Karpas-422 (cell line): ENCODE data around the gene MX2. TPM values are rescaled to one million over a fixed set of nuclear protein-coding genes. Genes with fewer than 3 reads are reported as not detected.
"Not testable (repeated sequence)": the region's sequence is repeated elsewhere in the genome, so short reads cannot be mapped to it uniquely, and the experiment has no call there.

Source experiments
- DNase-seq: peaks from one replicate; pipeline ENCODE4 v3.0.0-alpha.2; 2015
- H2AFZ ChIP-seq: fragments of 200-600 bp; sonication (generic); 2 replicates; pipeline ENCODE4 v1.6.1; 2014; ENCODE audit warnings: antibody characterized with exemption, low read length, mixed read lengths
- H3K27ac ChIP-seq: fragments of 200-600 bp; sonication (generic); 2 replicates; pipeline ENCODE4 v1.5.1; 2014; ENCODE audit warnings: mild to moderate bottlenecking, low read length, moderate library complexity
- H3K27me3 ChIP-seq: fragments of 200-600 bp; sonication (generic); 2 replicates; pipeline ENCODE4 v1.6.1; 2014; ENCODE audit warnings: low read length, mixed read lengths
- H3K36me3 ChIP-seq: fragments of 200-600 bp; sonication (generic); 2 replicates; pipeline ENCODE4 v1.6.1; 2014; ENCODE audit warnings: low read length, mixed read lengths; ENCODE audit not compliant: insufficient read depth
- H3K4me1 ChIP-seq: fragments of 200-600 bp; sonication (generic); 2 replicates; pipeline ENCODE4 v1.6.1; 2014; ENCODE audit warnings: mild to moderate bottlenecking, low read length, mixed read lengths
- H3K4me2 ChIP-seq: fragments of 200-600 bp; sonication (generic); 2 replicates; pipeline ENCODE4 v1.6.1; 2014; ENCODE audit warnings: low read length, low read depth, mild to moderate bottlenecking; ENCODE audit not compliant: poor library complexity, severe bottlenecking
- H3K4me3 ChIP-seq: fragments of 200-600 bp; sonication (generic); 2 replicates; pipeline ENCODE4 v1.5.1; 2014; ENCODE audit warnings: mild to moderate bottlenecking, antibody characterized with exemption, low read length, mixed read lengths
- H3K79me2 ChIP-seq: fragments of 200-600 bp; sonication (generic); 2 replicates; pipeline ENCODE4 v1.6.1; 2014; ENCODE audit warnings: mild to moderate bottlenecking, low read length, mixed read lengths
- H3K9ac ChIP-seq: fragments of 200-600 bp; sonication (generic); 2 replicates; pipeline ENCODE4 v1.6.0; 2014; ENCODE audit warnings: low read length
- H3K9me2 ChIP-seq: fragments of 200-600 bp; sonication (generic), shearing (Covaris generic); replicated peaks from 2 replicates; pipeline ENCODE4 v1.6.0; 2014; ENCODE audit warnings: mild to moderate bottlenecking, low read length, moderate library complexity; ENCODE audit not compliant: insufficient read depth
- H3K9me3 ChIP-seq: fragments of 300-700, 200-600 bp; sonication (generic); 2 replicates; pipeline ENCODE4 v1.6.1; 2014; ENCODE audit warnings: low read length, mixed read lengths
- H4K20me1 ChIP-seq: fragments of 200-600 bp; sonication (generic); 2 replicates; pipeline ENCODE4 v1.6.1; 2014; ENCODE audit warnings: mild to moderate bottlenecking, antibody characterized with exemption, low read length, low read depth; ENCODE audit not compliant: insufficient read depth
- total RNA-seq: library from RNA; depleted of rRNA; stranded (reverse); fragments of >200 nt; shearing (Covaris generic); gene quantifications from 2 replicates; pipeline ENCODE4 v1.2.3, GENCODE V29; 2014; ENCODE audit warnings: low replicate concordance

The MX2 gene
- total RNA-seq, 1 experiment from 2014 or later, result 27.8 TPM

DNA sequence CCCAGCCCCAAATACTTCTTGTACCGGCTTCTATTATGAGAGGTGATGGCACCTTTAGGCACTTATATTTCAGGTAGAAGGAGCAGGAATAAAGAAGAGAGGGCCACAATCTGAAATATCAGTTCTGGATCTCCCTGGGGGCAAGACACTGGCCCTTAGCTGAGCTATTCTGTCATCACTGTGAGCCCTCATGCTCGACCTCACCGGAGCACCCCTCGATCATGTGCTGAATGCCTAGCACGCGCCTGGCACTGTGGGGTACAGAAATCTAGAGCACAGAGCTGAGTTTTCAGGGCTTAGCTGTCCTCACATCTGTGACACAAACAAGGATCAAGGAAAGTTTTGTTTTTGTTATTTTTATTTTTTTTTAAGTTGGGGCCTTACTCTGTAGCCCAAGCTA lies 56.6 kb downstream of the MX2 start:
- Histone ChIP-seq H3K27ac (no peak overlapping the region), H3K36me3 (no peaks in the 10 kb centered on the region), H3K27me3 (no peaks in the 10 kb centered on the region), H4K20me1 (no peaks in the 10 kb centered on the region), H3K4me2 (no peak overlapping the region), H3K9ac (no peak overlapping the region), H3K4me3 (no peak overlapping the region), H2AFZ (no peak overlapping the region), H3K9me2 (no peaks in the 10 kb centered on the region), H3K4me1 (peaks cover 13% of the 10 kb centered on the region), H3K79me2 (no peaks in the 10 kb centered on the region), H3K9me3 (no peaks in the 10 kb centered on the region)
- DNase-seq, result no peak

GRCh38 chr21:41418956-41419680 lies 57.3 kb downstream of the MX2 start:
- no peaks in the 10 kb centered on the region for H4K20me1 ChIP-seq
- no peak overlapping the region for H3K4me3 ChIP-seq
- peaks cover 19% of the 10 kb centered on the region for H3K4me1 ChIP-seq
- no peaks in the 10 kb centered on the region for H3K27me3 ChIP-seq
- H3K27ac ChIP-seq, result no peak overlapping the region
- H3K36me3 ChIP-seq, result no peaks in the 10 kb centered on the region
- H3K4me2 ChIP-seq, result no peak overlapping the region
- H3K9ac ChIP-seq, result no peak overlapping the region
- H3K79me2 ChIP-seq, result no peaks in the 10 kb centered on the region
- no peak overlapping the region for H2AFZ ChIP-seq
- DNase-seq, result no peak
- no peaks in the 10 kb centered on the region for H3K9me3 ChIP-seq
- H3K9me2 ChIP-seq, result no peaks in the 10 kb centered on the region

DNA sequence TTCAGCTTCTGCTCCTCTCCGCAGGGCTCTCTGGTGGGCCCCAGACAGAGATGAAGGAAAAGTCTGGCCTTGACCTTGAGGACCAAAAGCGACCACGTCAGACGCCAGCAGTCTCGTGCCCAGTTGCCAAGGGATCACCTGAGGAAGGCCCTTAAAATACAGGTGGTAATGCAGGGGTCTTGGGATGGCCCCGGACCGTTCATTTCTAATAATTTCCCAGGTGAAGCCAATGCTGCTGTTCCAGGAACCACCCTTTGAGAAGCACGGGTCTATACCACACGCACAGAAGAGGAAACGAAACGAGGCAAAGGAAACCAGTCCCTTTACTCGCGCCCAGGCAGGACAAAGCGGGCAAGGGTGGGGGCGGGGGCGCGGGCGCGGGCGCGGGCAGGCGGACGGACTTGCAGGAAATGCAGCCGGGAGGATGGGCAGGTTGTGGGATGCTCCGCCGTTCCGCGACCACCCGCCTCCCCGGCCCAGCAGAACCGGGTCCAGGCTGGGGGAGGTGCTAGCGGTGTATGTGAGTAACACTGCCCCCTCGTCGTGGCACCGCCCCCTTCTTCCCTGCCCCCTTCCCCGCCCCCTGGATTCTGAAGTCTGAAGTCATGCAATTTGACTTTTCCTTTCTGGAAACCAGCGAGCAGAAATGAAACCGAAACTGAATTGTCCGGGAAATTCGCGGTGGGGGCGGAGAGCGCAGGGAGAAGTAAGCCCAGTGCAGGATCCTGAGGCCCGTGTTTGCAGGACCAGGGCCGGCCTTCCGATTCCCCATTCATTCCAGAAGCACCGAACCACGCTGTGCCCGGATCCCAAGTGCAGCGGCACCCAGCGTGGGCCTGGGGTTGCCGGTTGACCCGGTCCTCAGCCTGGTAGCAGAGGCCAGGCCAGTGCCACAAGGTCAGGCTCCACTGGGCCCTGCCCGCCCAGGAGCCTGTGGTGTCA lies 58.4 kb downstream of the MX2 start:
- Histone ChIP-seq H3K4me2 (peak overlapping the region; percentile 99), H4K20me1 (no peaks in the 10 kb centered on the region), H3K9me2 (no peaks in the 10 kb centered on the region), H3K9me3 (no peaks in the 10 kb centered on the region), H3K9ac (peak overlapping the region; percentile 90), H3K4me3 (peak overlapping the region; percentile 96), H3K4me1 (peaks cover 19% of the 10 kb centered on the region), H3K27me3 (no peaks in the 10 kb centered on the region), H3K27ac (no peak overlapping the region), H2AFZ (peak overlapping the region; percentile 92), H3K79me2 (no peaks in the 10 kb centered on the region), H3K36me3 (no peaks in the 10 kb centered on the region)
- DNase-seq, result peak; percentile 83

DNA sequence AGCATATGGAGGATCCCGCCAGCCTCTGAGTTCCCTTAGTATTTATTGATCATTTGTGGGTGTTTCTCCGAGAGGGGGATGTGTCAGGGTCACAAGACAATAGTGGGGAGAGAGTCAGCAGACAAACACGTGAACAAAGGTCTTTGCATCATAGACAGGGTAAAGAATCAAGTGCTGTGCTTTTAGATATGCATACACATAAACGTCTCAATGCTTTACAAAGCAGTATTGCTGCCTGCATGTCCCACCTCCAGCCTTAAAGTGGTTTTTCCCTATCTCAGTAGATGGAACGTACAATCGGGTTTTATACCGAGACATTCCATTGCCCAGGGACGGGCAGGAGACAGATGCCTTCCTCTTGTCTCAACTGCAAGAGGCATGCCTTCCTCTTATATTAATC lies 59.2 kb downstream of the MX2 start:
- Histone ChIP-seq H3K4me1 (peaks cover 24% of the 10 kb centered on the region), H3K4me3 (peak overlapping the region; percentile 96; the same call in 1 of the 2 replicates), H3K9ac (peak overlapping the region; percentile 90), H3K4me2 (peak overlapping the region; percentile 99)
- H3K79me2 ChIP-seq, H3K9me3 ChIP-seq, H2AFZ ChIP-seq, H4K20me1 ChIP-seq, H3K36me3 ChIP-seq, H3K9me2 ChIP-seq, H3K27me3 ChIP-seq, H3K27ac ChIP-seq, DNase-seq: not testable (repeated sequence)

DNA sequence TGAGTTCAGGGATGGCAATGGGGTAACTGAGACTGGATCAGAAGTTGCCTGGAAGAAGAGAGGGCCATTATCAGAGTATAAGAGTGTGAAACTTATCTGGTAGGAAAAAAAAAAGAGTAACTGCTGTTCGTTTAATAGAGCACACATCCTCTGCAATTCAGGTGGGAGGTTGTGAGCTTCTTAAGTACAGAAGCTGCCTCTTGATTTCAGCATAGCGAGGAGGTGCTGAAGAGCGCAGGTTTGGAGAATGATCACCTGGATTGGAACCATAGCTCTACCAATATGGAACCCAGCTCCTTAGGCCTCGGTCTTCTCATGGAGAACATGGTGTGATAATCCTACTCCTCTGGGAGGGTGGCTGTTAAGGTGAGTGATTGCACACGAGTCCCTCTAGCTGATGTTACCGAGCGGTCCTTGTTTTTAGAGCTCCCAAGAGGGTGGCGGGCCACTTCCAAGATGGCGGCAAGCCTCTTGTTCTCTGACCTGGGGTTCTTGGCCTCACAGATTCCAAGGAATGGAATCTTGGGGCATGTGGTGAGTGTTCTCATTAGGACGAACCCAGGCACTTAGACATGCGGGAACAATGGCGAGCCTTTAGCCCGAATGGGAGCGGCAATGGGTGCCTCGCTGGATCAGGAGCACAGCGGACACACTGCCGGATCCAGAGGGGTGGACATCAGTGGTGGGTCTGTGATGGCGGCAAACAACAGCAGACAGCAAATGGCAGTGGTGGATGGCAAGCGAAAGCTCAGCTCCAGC lies 60.9 kb downstream of the MX2 start:
- Histone ChIP-seq H4K20me1 (no peaks in the 10 kb centered on the region), H3K79me2 (peaks cover 8% of the 10 kb centered on the region; the same call in 1 of the 2 replicates), H3K9me2 (no peaks in the 10 kb centered on the region), H3K9ac (no peak overlapping the region), H2AFZ (no peak overlapping the region), H3K27me3 (no peaks in the 10 kb centered on the region), H3K36me3 (no peaks in the 10 kb centered on the region), H3K4me2 (no peak overlapping the region), H3K4me1 (peaks cover 35% of the 10 kb centered on the region), H3K4me3 (no peak overlapping the region), H3K27ac (no peak overlapping the region), H3K9me3 (no peaks in the 10 kb centered on the region)
- DNase-seq, result no peak

DNA sequence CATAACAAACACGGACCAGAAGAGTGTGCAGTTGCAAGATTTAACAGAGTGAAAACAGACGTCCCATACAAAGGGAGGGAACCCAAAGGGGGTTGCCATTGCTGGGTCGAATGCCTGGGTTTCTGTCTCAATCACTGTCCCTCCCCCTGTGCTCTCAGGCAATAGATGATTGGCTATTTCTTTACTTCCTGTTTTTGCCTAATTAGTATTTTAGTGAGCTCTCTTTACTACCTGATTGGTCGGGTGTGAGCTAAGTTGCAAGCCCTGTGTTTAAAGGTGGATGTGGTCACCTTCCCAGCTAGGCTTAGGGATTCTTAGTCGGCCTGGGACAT lies 61.4 kb downstream of the MX2 start:
- H3K4me2 ChIP-seq, H3K27me3 ChIP-seq, H3K79me2 ChIP-seq, H3K4me3 ChIP-seq, H3K36me3 ChIP-seq, H3K9me2 ChIP-seq, H4K20me1 ChIP-seq, H3K27ac ChIP-seq, H3K9ac ChIP-seq, H3K9me3 ChIP-seq: not testable (repeated sequence)
- Histone ChIP-seq H2AFZ (peak overlapping the region; percentile 67; the same call in 1 of the 2 replicates), H3K4me1 (peaks cover 35% of the 10 kb centered on the region)
- peak; percentile 59 for DNase-seq

DNA sequence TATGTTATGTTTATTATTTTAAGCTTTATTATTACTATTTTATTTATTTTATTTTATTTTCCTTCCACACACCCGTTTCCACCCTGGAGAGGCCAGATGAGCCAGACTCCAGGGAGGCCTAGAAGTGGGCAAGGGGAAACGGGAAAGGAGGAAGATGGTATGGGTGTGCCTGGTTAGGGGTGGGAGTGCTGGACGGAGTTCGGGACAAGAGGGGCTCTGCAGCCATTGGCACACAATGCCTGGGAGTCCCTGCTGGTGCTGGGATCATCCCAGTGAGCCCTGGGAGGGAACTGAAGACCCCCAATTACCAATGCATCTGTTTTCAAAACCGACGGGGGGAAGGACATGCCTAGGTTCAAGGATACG lies 63.7 kb downstream of the MX2 start:
- Histone ChIP-seq H3K79me2 (peaks cover 8% of the 10 kb centered on the region; the same call in 1 of the 2 replicates), H3K9me3 (no peaks in the 10 kb centered on the region), H3K4me2 (peak overlapping the region; percentile 97), H3K27me3 (no peaks in the 10 kb centered on the region), H3K9me2 (no peaks in the 10 kb centered on the region), H3K4me3 (peak overlapping the region; percentile 77), H3K27ac (peak overlapping the region; percentile 35), H2AFZ (peak overlapping the region; percentile 97), H4K20me1 (no peaks in the 10 kb centered on the region), H3K4me1 (peaks cover 25% of the 10 kb centered on the region), H3K9ac (peak overlapping the region; percentile 86), H3K36me3 (no peaks in the 10 kb centered on the region)
- DNase-seq, result no peak
